ENCODE data around the gene DLG2. TPM values are rescaled to one million over a fixed set of nuclear protein-coding genes. Genes with fewer than 3 reads are reported as not detected.

DLG2 gene
- total and polyA plus RNA-seq, 2 of the 8 experiments (the other 6 are each of a cell fraction or from before 2014, with no cell fraction given): 1.7 to 14.3 TPM

DNA sequence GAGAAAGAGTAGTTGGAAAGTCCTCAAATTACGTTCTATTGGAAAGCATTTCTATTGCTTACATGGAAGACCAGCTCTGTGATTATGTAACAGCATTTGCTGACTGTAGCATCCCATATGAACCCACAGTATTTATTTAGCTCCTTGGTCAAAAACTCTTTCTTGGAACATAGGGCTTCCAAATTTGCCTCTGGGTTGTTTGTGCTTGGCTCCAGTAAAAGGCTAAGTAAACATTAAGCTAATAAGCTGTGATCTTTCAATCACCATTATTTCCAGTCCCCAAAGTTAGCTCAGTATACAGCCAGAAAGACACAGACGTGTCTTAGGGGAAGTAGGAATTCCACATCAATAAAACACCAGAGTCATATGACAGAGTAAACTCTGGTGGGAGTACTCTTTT, 668.8 kb downstream of the DLG2 start:
- Histone ChIP-seq H2AFZ (ENCODE audit: low read length) (no peak overlapping the region), H3K23ac (ENCODE audit: insufficient read length) (no peak overlapping the region), H2BK120ac (replicated peaks; ENCODE audit: low read depth, low read length) (no peak overlapping the region), H4K8ac (ENCODE audit: extremely low read depth, insufficient read depth, low read length) (no peak overlapping the region), H2BK20ac (ENCODE audit: low read length) (no peak overlapping the region), H4K91ac (replicated peaks; ENCODE audit: insufficient read length, low read length) (no peak overlapping the region), H3K23me2 (ENCODE audit: low read depth, low read length) (no peaks in the 10 kb centered on the region), H3K9ac (replicated peaks in 1 of 4; ENCODE audit: extremely low read depth in 1 of 4, low read depth in 3 of 4, low read length in 3 of 4) (no peak overlapping the region), H2BK12ac (ENCODE audit: low read depth, low read length) (no peak overlapping the region), H3K4me3 (ENCODE audit: extremely low read depth in 1 of 4, insufficient read depth in 2 of 4, low read depth in 3 of 4, low read length in 4 of 4) (no peak overlapping the region), H2BK15ac (ENCODE audit: low read length) (no peak overlapping the region), H3K4me2 (ENCODE audit: insufficient read depth in 1 of 2, low read depth in 2 of 2, low read length in 2 of 2) (no peak overlapping the region), H3K27me3 (replicated peaks in 1 of 4; ENCODE audit: control insufficient read depth in 3 of 4, extremely low read depth in 1 of 4, insufficient read depth in 3 of 4, low read length in 3 of 4) (no peaks in the 10 kb centered on the region), H4K5ac (ENCODE audit: insufficient read length, low read depth, low read length) (no peak overlapping the region), H3K79me1 (ENCODE audit: low read depth, low read length) (no peaks in the 10 kb centered on the region), H3K36me3 (ENCODE audit: control insufficient read depth in 2 of 4, insufficient read depth in 4 of 4, low read length in 3 of 4) (no peaks in the 10 kb centered on the region), H3K4me1 (replicated peaks in 1 of 4; ENCODE audit: control insufficient read depth in 3 of 4, insufficient read depth in 4 of 4, low read length in 3 of 4) (no peaks in the 10 kb centered on the region), H3K9me3 (ENCODE audit: insufficient read depth in 2 of 2, low read depth in 1 of 2, low read length in 1 of 2) (no peaks in the 10 kb centered on the region), H4K20me1 (replicated peaks in 1 of 2; ENCODE audit: control insufficient read depth in 1 of 2, insufficient read depth in 2 of 2, low read length in 2 of 2) (no peaks in the 10 kb centered on the region), H2BK5ac (ENCODE audit: low read depth, low read length) (no peak overlapping the region), H3K4ac (replicated peaks; ENCODE audit: insufficient read length, low read depth, low read length) (no peak overlapping the region), H3K27ac (ENCODE audit: low read depth, low read length) (no peak overlapping the region), H3K14ac (ENCODE audit: insufficient read length) (no peak overlapping the region), H2AK5ac (ENCODE audit: low read depth, low read length) (no peak overlapping the region), H3K18ac (ENCODE audit: extremely low read depth, low read length) (no peak overlapping the region), H3K56ac (replicated peaks; ENCODE audit: insufficient read length, low read depth, low read length) (no peak overlapping the region), H3K79me2 (ENCODE audit: control insufficient read depth in 1 of 2, insufficient read depth in 2 of 2, low read length in 2 of 2) (no peaks in the 10 kb centered on the region)
- POLR2A ChIA-PET (ENCODE audit: partially characterized antibody): no interaction called here
- CTCF ChIA-PET (ENCODE audit: partially characterized antibody): interaction anchor here (0.9 kb wide), 1 partner anchor 10 kb away, joined by 4 read pairs; no protein-coding TSS in a partner anchor
- WGBS, 2 experiments (ENCODE audit: extremely low coverage in 1 of 2, insufficient coverage in 1 of 2, insufficient read length in 1 of 2, insufficient replicate concordance in 2 of 2, low coverage in 1 of 2, low lambda C conversion rate in 2 of 2, missing lambda C conversion rate in 1 of 2): 86% methylated on average over 2 of the region's 2 CpGs; no CpG with 5 or more reads in 1 of the 2 experiments
- FAIRE-seq: no peak
- no peak for DNase-seq (ENCODE audit: low read depth in 1 of 2, low spot score in 2 of 2)
- TF ChIP-seq TAF7 (optimal IDR thresholded peaks at IDR 0.05; ENCODE audit: borderline replicate concordance, low read depth, low read length) (no peak), SP1 (IDR thresholded peaks at IDR 0.05; ENCODE audit: low read depth, low read length) (no peak), HDAC6 (IDR thresholded peaks at IDR 0.05; ENCODE audit: low read depth, low read length) (no peak), SAP30 (IDR thresholded peaks at IDR 0.05; ENCODE audit: insufficient read depth, insufficient replicate concordance, low read length) (no peak), SP4 (IDR thresholded peaks at IDR 0.05; ENCODE audit: low read length) (no peak), GTF2F1 (IDR thresholded peaks at IDR 0.05; ENCODE audit: borderline replicate concordance, low read depth, low read length) (no peak), BACH1 (IDR thresholded peaks at IDR 0.05; ENCODE audit: low read length) (no peak), CBX8 (IDR thresholded peaks at IDR 0.05; ENCODE audit: borderline replicate concordance, low read depth, low read length) (no peak)
- TF ChIP-seq, protein P1, sequence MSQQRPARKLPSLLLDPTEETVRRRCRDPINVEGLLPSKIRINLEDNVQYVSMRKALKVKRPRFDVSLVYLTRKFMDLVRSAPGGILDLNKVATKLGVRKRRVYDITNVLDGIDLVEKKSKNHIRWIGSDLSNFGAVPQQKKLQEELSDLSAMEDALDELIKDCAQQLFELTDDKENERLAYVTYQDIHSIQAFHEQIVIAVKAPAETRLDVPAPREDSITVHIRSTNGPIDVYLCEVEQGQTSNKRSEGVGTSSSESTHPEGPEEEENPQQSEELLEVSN (IDR thresholded peaks at IDR 0.05): no peak
- TF ChIP-seq, protein P2, sequence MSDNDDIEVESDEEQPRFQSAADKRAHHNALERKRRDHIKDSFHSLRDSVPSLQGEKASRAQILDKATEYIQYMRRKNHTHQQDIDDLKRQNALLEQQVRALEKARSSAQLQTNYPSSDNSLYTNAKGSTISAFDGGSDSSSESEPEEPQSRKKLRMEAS (IDR thresholded peaks at IDR 0.05): no peak
- TF ChIP-seq, protein P3, sequence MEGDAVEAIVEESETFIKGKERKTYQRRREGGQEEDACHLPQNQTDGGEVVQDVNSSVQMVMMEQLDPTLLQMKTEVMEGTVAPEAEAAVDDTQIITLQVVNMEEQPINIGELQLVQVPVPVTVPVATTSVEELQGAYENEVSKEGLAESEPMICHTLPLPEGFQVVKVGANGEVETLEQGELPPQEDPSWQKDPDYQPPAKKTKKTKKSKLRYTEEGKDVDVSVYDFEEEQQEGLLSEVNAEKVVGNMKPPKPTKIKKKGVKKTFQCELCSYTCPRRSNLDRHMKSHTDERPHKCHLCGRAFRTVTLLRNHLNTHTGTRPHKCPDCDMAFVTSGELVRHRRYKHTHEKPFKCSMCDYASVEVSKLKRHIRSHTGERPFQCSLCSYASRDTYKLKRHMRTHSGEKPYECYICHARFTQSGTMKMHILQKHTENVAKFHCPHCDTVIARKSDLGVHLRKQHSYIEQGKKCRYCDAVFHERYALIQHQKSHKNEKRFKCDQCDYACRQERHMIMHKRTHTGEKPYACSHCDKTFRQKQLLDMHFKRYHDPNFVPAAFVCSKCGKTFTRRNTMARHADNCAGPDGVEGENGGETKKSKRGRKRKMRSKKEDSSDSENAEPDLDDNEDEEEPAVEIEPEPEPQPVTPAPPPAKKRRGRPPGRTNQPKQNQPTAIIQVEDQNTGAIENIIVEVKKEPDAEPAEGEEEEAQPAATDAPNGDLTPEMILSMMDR (IDR thresholded peaks at IDR 0.05; ENCODE audit: control extremely low read depth in 1 of 3, insufficient read depth in 1 of 3, low read depth in 1 of 3, low read length in 3 of 3): no peak
